Testis (tissue), 2 donors: ENCODE measurements around the gene TUBGCP6.

ENCODE experiments used
- CTCF ChIP-seq, 3 experiments: fragments of 450-650 bp in 2 of 3; fragments of 200-600 bp in 1 of 3; sonication (generic) in 1 of 3; IDR thresholded peaks; one replicate each; pipeline ENCODE4 v1.5.1; 2016 to 2019; ENCODE audit warnings: antibody characterized with exemption in 3 of 3, mild to moderate bottlenecking in 2 of 3, moderate library complexity in 1 of 3
- POLR2A ChIP-seq: fragments of 450-650 bp; IDR thresholded peaks from one replicate; pipeline ENCODE4 v1.6.1; 2017; ENCODE audit warnings: antibody characterized with exemption, mild to moderate bottlenecking, moderate library complexity

GRCh38 chr22:50208939-50209892 lies 35.6 kb downstream of the TUBGCP6 start:
- no peak for TF ChIP-seq CTCF (IDR thresholded peaks at IDR 0.05)
- TF ChIP-seq POLR2A, result no peak
